ENCODE data around the gene PIMREG.

The PIMREG gene

GRCh38 chr17:6462692-6463091, 18.4 kb downstream of the PIMREG start:
- Histone ChIP-seq H3K27ac (ENCODE audit: low read depth, low read length) (no peak overlapping the region), H3K9me3 (ENCODE audit: insufficient read depth, low read length) (no peaks in the 10 kb centered on the region), H3K4me2 (ENCODE audit: low read depth, low read length, poor library complexity, severe bottlenecking) (no peak overlapping the region), H3K36me3 (ENCODE audit: low read length) (no peaks in the 10 kb centered on the region), H3K9ac (ENCODE audit: low read length) (no peak overlapping the region), H2AFZ (ENCODE audit: low read depth, low read length, severe bottlenecking) (no peak overlapping the region), H3K4me3 (ENCODE audit: insufficient read depth, low read length, poor library complexity, severe bottlenecking) (no peak overlapping the region), H4K20me1 (ENCODE audit: low read depth, low read length) (no peaks in the 10 kb centered on the region), H3K27me3 (ENCODE audit: low read length) (no peaks in the 10 kb centered on the region), H3F3A (ENCODE audit: insufficient read depth) (no peaks in the 10 kb centered on the region), H3K79me2 (ENCODE audit: insufficient read depth, low read length) (no peaks in the 10 kb centered on the region), H3K9me2 (replicated peaks; ENCODE audit: insufficient read depth, low read length) (no peaks in the 10 kb centered on the region)
- TF ChIP-seq, protein P1, sequence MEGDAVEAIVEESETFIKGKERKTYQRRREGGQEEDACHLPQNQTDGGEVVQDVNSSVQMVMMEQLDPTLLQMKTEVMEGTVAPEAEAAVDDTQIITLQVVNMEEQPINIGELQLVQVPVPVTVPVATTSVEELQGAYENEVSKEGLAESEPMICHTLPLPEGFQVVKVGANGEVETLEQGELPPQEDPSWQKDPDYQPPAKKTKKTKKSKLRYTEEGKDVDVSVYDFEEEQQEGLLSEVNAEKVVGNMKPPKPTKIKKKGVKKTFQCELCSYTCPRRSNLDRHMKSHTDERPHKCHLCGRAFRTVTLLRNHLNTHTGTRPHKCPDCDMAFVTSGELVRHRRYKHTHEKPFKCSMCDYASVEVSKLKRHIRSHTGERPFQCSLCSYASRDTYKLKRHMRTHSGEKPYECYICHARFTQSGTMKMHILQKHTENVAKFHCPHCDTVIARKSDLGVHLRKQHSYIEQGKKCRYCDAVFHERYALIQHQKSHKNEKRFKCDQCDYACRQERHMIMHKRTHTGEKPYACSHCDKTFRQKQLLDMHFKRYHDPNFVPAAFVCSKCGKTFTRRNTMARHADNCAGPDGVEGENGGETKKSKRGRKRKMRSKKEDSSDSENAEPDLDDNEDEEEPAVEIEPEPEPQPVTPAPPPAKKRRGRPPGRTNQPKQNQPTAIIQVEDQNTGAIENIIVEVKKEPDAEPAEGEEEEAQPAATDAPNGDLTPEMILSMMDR (IDR thresholded peaks at IDR 0.05; ENCODE audit: insufficient read depth, low read length, poor library complexity, severe bottlenecking): no peak
- TF ChIP-seq EZH2phosphoT487 (conservative IDR thresholded peaks at IDR 0.05; ENCODE audit: low read length): no peak

- TF ChIP-seq, protein P1 (IDR thresholded peaks at IDR 0.05; ENCODE audit: insufficient read depth, low read length, poor library complexity, severe bottlenecking): no peak
- no peak for TF ChIP-seq EZH2phosphoT487 (conservative IDR thresholded peaks at IDR 0.05; ENCODE audit: low read length)
- Histone ChIP-seq H3F3A (ENCODE audit: insufficient read depth) (no peaks in the 10 kb centered on the region), H3K4me2 (ENCODE audit: low read depth, low read length, poor library complexity, severe bottlenecking) (no peak overlapping the region), H3K9me3 (ENCODE audit: insufficient read depth, low read length) (no peaks in the 10 kb centered on the region), H3K9me2 (replicated peaks; ENCODE audit: insufficient read depth, low read length) (no peaks in the 10 kb centered on the region), H2AFZ (ENCODE audit: low read depth, low read length, severe bottlenecking) (no peak overlapping the region), H3K27me3 (ENCODE audit: low read length) (no peaks in the 10 kb centered on the region), H3K79me2 (ENCODE audit: insufficient read depth, low read length) (no peaks in the 10 kb centered on the region), H3K27ac (ENCODE audit: low read depth, low read length) (no peak overlapping the region), H4K20me1 (ENCODE audit: low read depth, low read length) (no peaks in the 10 kb centered on the region), H3K36me3 (ENCODE audit: low read length) (no peaks in the 10 kb centered on the region), H3K4me3 (ENCODE audit: insufficient read depth, low read length, poor library complexity, severe bottlenecking) (no peak overlapping the region), H3K9ac (ENCODE audit: low read length) (no peak overlapping the region)
Measured at GRCh38 chr17:6463616-6464445, 19.6 kb downstream of the PIMREG start.

DNA sequence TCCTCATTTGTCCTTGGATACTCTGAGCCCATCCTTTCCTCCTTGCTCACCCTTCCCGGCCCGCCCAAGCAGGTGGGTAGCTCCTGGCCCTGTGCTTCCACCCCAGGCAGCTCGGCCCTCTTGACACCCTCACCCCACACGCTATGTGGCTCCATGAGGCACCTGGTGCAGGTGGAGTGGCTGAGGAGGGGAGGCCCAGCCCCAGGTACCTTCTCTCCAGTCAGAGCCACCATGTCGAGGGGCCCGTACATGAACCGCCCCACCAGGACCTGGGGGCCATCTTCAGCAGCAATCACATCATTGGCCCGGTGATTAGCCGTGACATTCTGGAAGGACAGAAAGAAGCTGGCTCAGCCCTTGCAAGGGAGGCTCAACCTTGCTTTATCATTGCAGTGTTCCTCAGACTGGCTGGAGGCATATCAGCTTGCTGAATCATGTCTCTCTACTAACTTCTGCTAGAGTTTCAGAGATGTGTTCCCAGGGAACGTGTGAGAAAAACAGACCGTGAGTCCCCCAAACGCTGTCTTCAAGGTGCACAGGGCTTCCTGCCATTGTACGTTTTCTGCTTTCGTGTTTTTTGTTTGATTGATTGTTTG, 20.3 kb downstream of the PIMREG start:
- H3K4me2 ChIP-seq (ENCODE audit: low read depth, low read length, poor library complexity, severe bottlenecking): no peak overlapping the region
- no peak overlapping the region for H3K4me3 ChIP-seq (ENCODE audit: insufficient read depth, low read length, poor library complexity, severe bottlenecking)
- no peaks in the 10 kb centered on the region for H3K9me3 ChIP-seq (ENCODE audit: insufficient read depth, low read length)
- no peak overlapping the region for H2AFZ ChIP-seq (ENCODE audit: low read depth, low read length, severe bottlenecking)
- no peaks in the 10 kb centered on the region for H3K79me2 ChIP-seq (ENCODE audit: insufficient read depth, low read length)
- H3F3A ChIP-seq (ENCODE audit: insufficient read depth): no peaks in the 10 kb centered on the region
- no peaks in the 10 kb centered on the region for H3K36me3 ChIP-seq (ENCODE audit: low read length)
- no peaks in the 10 kb centered on the region for H3K9me2 ChIP-seq (replicated peaks; ENCODE audit: insufficient read depth, low read length)
- TF ChIP-seq EZH2phosphoT487 (conservative IDR thresholded peaks at IDR 0.05; ENCODE audit: low read length): no peak
- TF ChIP-seq, protein P1 (IDR thresholded peaks at IDR 0.05; ENCODE audit: insufficient read depth, low read length, poor library complexity, severe bottlenecking): no peak
- no peak overlapping the region for H3K27ac ChIP-seq (ENCODE audit: low read depth, low read length)
- H4K20me1 ChIP-seq (ENCODE audit: low read depth, low read length): no peaks in the 10 kb centered on the region
- H3K27me3 ChIP-seq (ENCODE audit: low read length): no peaks in the 10 kb centered on the region
- H3K9ac ChIP-seq (ENCODE audit: low read length): no peak overlapping the region

Data from SU-DHL-6 (cell line).